H1 (cell line): Measurements from ENCODE around the gene LRRC41. TPM values are rescaled to one million over a fixed set of nuclear protein-coding genes. Genes with fewer than 3 reads are reported as not detected.

Experiments used
- CTCF ChIA-PET: fragments of 300-600 bp; sonication (Branson Sonifier 250); formaldehyde crosslinking; loops from one replicate; lab custom pipeline; 2021; ENCODE audit not compliant: partially characterized antibody; lab: Charles Lee
- POLR2A ChIA-PET: fragments of 300-600 bp; sonication (Branson Sonifier 250); formaldehyde crosslinking; loops from one replicate; lab custom pipeline; 2021; ENCODE audit warnings: inconsistent platforms; ENCODE audit not compliant: partially characterized antibody; lab: Charles Lee
- DNase-seq, 2 experiments: peaks; one replicate each; pipeline versions ENCODE4 v3.0.0 to v3.0.0-alpha.2; 2010 to 2022; ENCODE audit warnings: low spot score in 2 of 2, low read depth in 1 of 2, mixed read lengths in 1 of 2
- FAIRE-seq: peaks from 2 replicates; lab custom pipeline; 2011; peaks lifted over from hg19 to GRCh38; lab: Jason Lieb, UNC
- H2AFZ ChIP-seq: 2 replicates; pipeline ENCODE4 v1.8.1; 2012; ENCODE audit warnings: low read length, inconsistent platforms
- H2AK5ac ChIP-seq: 2 replicates; pipeline ENCODE4 v1.6.1; 2013; ENCODE audit warnings: low read depth, low read length
- H2BK120ac ChIP-seq: replicated peaks from 2 replicates; pipeline ENCODE3; 2013; ENCODE audit warnings: low read depth, low read length, inconsistent platforms
- H2BK12ac ChIP-seq: 2 replicates; pipeline ENCODE4 v1.6.1; 2013; ENCODE audit warnings: low read depth, low read length
- H2BK15ac ChIP-seq: 2 replicates; pipeline ENCODE4 v1.6.1; 2013; ENCODE audit warnings: low read length
- H2BK20ac ChIP-seq: 2 replicates; pipeline ENCODE4 v1.6.1; 2013; ENCODE audit warnings: low read length
- H2BK5ac ChIP-seq: 2 replicates; pipeline ENCODE4 v1.6.1; 2013; ENCODE audit warnings: low read depth, low read length
- H3K14ac ChIP-seq: 2 replicates; pipeline ENCODE4 v1.6.1; 2013; ENCODE audit warnings: inconsistent platforms; ENCODE audit not compliant: insufficient read length
- H3K18ac ChIP-seq: 2 replicates; pipeline ENCODE4 v1.6.1; 2013; ENCODE audit warnings: low read length; ENCODE audit errors: extremely low read depth
- H3K23ac ChIP-seq: 2 replicates; pipeline ENCODE4 v1.6.1; 2013; ENCODE audit warnings: inconsistent platforms; ENCODE audit not compliant: insufficient read length
- H3K23me2 ChIP-seq: 2 replicates; pipeline ENCODE4 v1.6.1; 2013; ENCODE audit warnings: low read depth, low read length
- H3K27ac ChIP-seq: 2 replicates; pipeline ENCODE4 v1.6.1; 2011; ENCODE audit warnings: low read depth, low read length, inconsistent platforms
- H3K27me3 ChIP-seq, 4 experiments: replicated peaks in 1 of 4; 1 replicate in 1 of 4; 2 replicates in 3 of 4; pipeline versions ENCODE4 v1.6.1 to v1.8.1; 2011 to 2013; ENCODE audit warnings: low read length in 3 of 4, mild to moderate bottlenecking in 3 of 4, inconsistent platforms in 2 of 4, mixed read lengths in 2 of 4, moderate library complexity in 1 of 4; ENCODE audit not compliant: control insufficient read depth in 3 of 4, insufficient read depth in 3 of 4; ENCODE audit errors: extremely low read depth in 1 of 4
- H3K36me3 ChIP-seq, 4 experiments: 2 replicates each; pipeline versions ENCODE4 v1.6.1 to v1.8.1; 2011 to 2013; ENCODE audit warnings: mild to moderate bottlenecking in 4 of 4, low read length in 3 of 4, moderate library complexity in 2 of 4, control low read depth in 1 of 4, inconsistent platforms in 1 of 4; ENCODE audit not compliant: insufficient read depth in 4 of 4, control insufficient read depth in 2 of 4
- H3K4ac ChIP-seq: replicated peaks from 2 replicates; pipeline ENCODE3; 2013; ENCODE audit warnings: low read length, low read depth, mixed read lengths, inconsistent platforms; ENCODE audit not compliant: insufficient read length
- H3K4me1 ChIP-seq, 4 experiments: replicated peaks in 1 of 4; 1 replicate in 1 of 4; 2 replicates in 3 of 4; pipeline versions ENCODE4 v1.6.1 to v1.8.1; 2011 to 2013; ENCODE audit warnings: low read length in 3 of 4, inconsistent platforms in 2 of 4, mixed read lengths in 1 of 4; ENCODE audit not compliant: insufficient read depth in 4 of 4, control insufficient read depth in 3 of 4
- H3K4me2 ChIP-seq, 2 experiments: 2 replicates each; pipeline versions ENCODE4 v1.6.1 to v1.8.1; 2011 to 2013; ENCODE audit warnings: low read depth in 2 of 2, low read length in 2 of 2, control low read depth in 1 of 2, inconsistent platforms in 1 of 2, mild to moderate bottlenecking in 1 of 2; ENCODE audit not compliant: insufficient read depth in 1 of 2
- H3K4me3 ChIP-seq, 4 experiments: fragments of 200-600, 300-600 bp in 1 of 4; sonication (generic), shearing (Covaris generic), sonication (Bioruptor Twin) in 1 of 4; 2 replicates each; pipeline versions ENCODE4 v1.5.1 to v1.8.1; 2011 to 2016; ENCODE audit warnings: low read length in 4 of 4, low read depth in 3 of 4, control low read depth in 2 of 4, inconsistent platforms in 2 of 4, mild to moderate bottlenecking in 2 of 4, mixed read lengths in 1 of 4, moderate library complexity in 1 of 4; ENCODE audit not compliant: insufficient read depth in 2 of 4; ENCODE audit errors: extremely low read depth in 1 of 4
- H3K56ac ChIP-seq: replicated peaks from 2 replicates; pipeline ENCODE3; 2013; ENCODE audit warnings: low read depth, mild to moderate bottlenecking, mixed read lengths, low read length, inconsistent platforms; ENCODE audit not compliant: insufficient read length
- H3K79me1 ChIP-seq: 2 replicates; pipeline ENCODE4 v1.6.1; 2013; ENCODE audit warnings: low read depth, low read length, control low read depth
- H3K79me2 ChIP-seq, 2 experiments: 2 replicates each; pipeline versions ENCODE4 v1.6.1 to v1.8.1; 2012 to 2013; ENCODE audit warnings: low read length in 2 of 2, mild to moderate bottlenecking in 2 of 2, inconsistent platforms in 1 of 2; ENCODE audit not compliant: insufficient read depth in 2 of 2, control insufficient read depth in 1 of 2
- H3K9ac ChIP-seq, 4 experiments: replicated peaks in 1 of 4; 1 replicate in 1 of 4; 2 replicates in 3 of 4; pipeline versions ENCODE4 v1.6.1 to v1.8.1; 2011 to 2013; ENCODE audit warnings: low read depth in 3 of 4, low read length in 3 of 4, control low read depth in 2 of 4, mild to moderate bottlenecking in 2 of 4, moderate library complexity in 2 of 4, inconsistent platforms in 1 of 4; ENCODE audit errors: extremely low read depth in 1 of 4
- H3K9me3 ChIP-seq, 2 experiments: 2 replicates each; pipeline versions ENCODE4 v1.6.1 to v1.8.1; 2012 to 2013; ENCODE audit warnings: mild to moderate bottlenecking in 2 of 2, moderate library complexity in 2 of 2, control low read depth in 1 of 2, inconsistent platforms in 1 of 2, low read depth in 1 of 2, low read length in 1 of 2, mixed read lengths in 1 of 2; ENCODE audit not compliant: insufficient read depth in 2 of 2
- H4K20me1 ChIP-seq, 2 experiments: replicated peaks in 1 of 2; 2 replicates each; pipeline versions ENCODE3 to v1.8.1; 2011 to 2013; ENCODE audit warnings: inconsistent platforms in 2 of 2, low read length in 2 of 2, mild to moderate bottlenecking in 1 of 2; ENCODE audit not compliant: insufficient read depth in 2 of 2, control insufficient read depth in 1 of 2
- H4K5ac ChIP-seq: 2 replicates; pipeline ENCODE4 v1.6.1; 2013; ENCODE audit warnings: low read length, low read depth, mixed read lengths, inconsistent platforms; ENCODE audit not compliant: insufficient read length
- H4K8ac ChIP-seq: 2 replicates; pipeline ENCODE4 v1.8.0; 2013; ENCODE audit warnings: mild to moderate bottlenecking, moderate library complexity, low read length, inconsistent platforms; ENCODE audit not compliant: insufficient read depth; ENCODE audit errors: extremely low read depth
- H4K91ac ChIP-seq: replicated peaks from 2 replicates; pipeline ENCODE3; 2013; ENCODE audit warnings: low read length, mixed read lengths, inconsistent platforms; ENCODE audit not compliant: insufficient read length
- KDM1A ChIP-seq: fragments of 200-600, 300-600 bp; sonication (generic); IDR thresholded peaks from 2 replicates; pipeline ENCODE4 v1.7.1; 2016; ENCODE audit warnings: mild to moderate bottlenecking, low read length, borderline replicate concordance
- KDM4A ChIP-seq: IDR thresholded peaks from one replicate; pipeline ENCODE4 v1.7.1; 2012; ENCODE audit warnings: low read depth, mild to moderate bottlenecking, moderate library complexity, low read length, inconsistent platforms; ENCODE audit not compliant: severe bottlenecking
- SUZ12 ChIP-seq: fragments of 200-600 bp; sonication (generic); IDR thresholded peaks from 2 replicates; pipeline ENCODE4 v1.6.1; 2012; ENCODE audit warnings: mild to moderate bottlenecking, inconsistent platforms, low read length, moderate library complexity, mixed read lengths
- TCF12 ChIP-seq: IDR thresholded peaks from 2 replicates; pipeline ENCODE4 v1.6.1; 2011; ENCODE audit warnings: low read depth, mild to moderate bottlenecking, low read length
- WGBS, 2 experiments: shearing (Covaris generic) in 1 of 2; methylation state at CpG; one replicate each; pipeline versions ENCODE4 v1.1.6 to v1.1.7; 2013 to 2015; ENCODE audit warnings: low lambda C conversion rate in 2 of 2, mixed read lengths in 2 of 2, inconsistent platforms in 1 of 2, low coverage in 1 of 2, missing lambda C conversion rate in 1 of 2; ENCODE audit not compliant: insufficient replicate concordance in 2 of 2, insufficient coverage in 1 of 2, insufficient read length in 1 of 2; ENCODE audit errors: extremely low coverage in 1 of 2, missing lambda C conversion rate in 1 of 2; 5-methylcytosine and 5-hydroxymethylcytosine counted together
- polyA plus RNA-seq, 7 experiments: library from polyadenylated mRNA; depleted of rRNA in 3 of 7; stranded (reverse) in 5 of 7; unstranded in 2 of 7; fragments of >200 nt in 5 of 7; fragments of 200-250 nt in 2 of 7; gene quantifications; 1 replicate in 5 of 7; 2 replicates in 1 of 7; 4 replicates in 1 of 7; pipeline versions ENCODE4 v1.2.1 to v1.2.3, GENCODE V29; 2011 to 2013; ENCODE audit warnings: missing spikeins in 2 of 7, mixed read lengths in 2 of 7
- total RNA-seq: library from RNA; stranded (reverse); fragmentation: NEBNext Ultra II Directional; extraction: Animal tissue kit (Norgen Biotek cat#: 25700); gene quantifications from 2 replicates; pipeline ENCODE4 v1.2.1, GENCODE V29; 2021

The LRRC41 gene
- total and polyA plus RNA-seq, 2 of the 8 experiments (the other 6 are each of a cell fraction or from before 2014, with no cell fraction given) = 36.8 to 51.2 TPM

GRCh38 chr1:46268578-46268977 lies 34.8 kb downstream of the LRRC41 start:
- H3K79me1 ChIP-seq = no peaks in the 10 kb centered on the region; the same call in 1 of the 2 replicates
- H3K9me3 ChIP-seq = no peaks in the 10 kb centered on the region
- H3K36me3 ChIP-seq = peaks cover 44 to 95% (median 86%) of the 10 kb centered on the region in 4 experiments
- H3K4me3 ChIP-seq = no peak overlapping the region
- H3K4ac ChIP-seq = no peak overlapping the region
- no peak overlapping the region for H2BK12ac ChIP-seq
- no peak for FAIRE-seq
- no peak overlapping the region for H2BK20ac ChIP-seq
- H3K79me2 ChIP-seq = no peaks in the 10 kb centered on the region
- no peak overlapping the region for H4K8ac ChIP-seq
- POLR2A ChIA-PET = interaction anchor here (3.8 to 29.9 kb wide), 3 partner anchors 11 to 20 kb away, joined by 15 to 689 read pairs (median 100); partner anchors contain the start of genes LRRC41, RAD54L and UQCRH
- H2BK15ac ChIP-seq = no peak overlapping the region
- no peaks in the 10 kb centered on the region for H4K20me1 ChIP-seq
- no peak overlapping the region for H2AFZ ChIP-seq
- no peak overlapping the region for H3K23ac ChIP-seq
- no peak overlapping the region for H2BK5ac ChIP-seq
- H3K9ac ChIP-seq = no peak overlapping the region
- H4K5ac ChIP-seq = no peak overlapping the region
- no peaks in the 10 kb centered on the region; a peak in 1 of 7 replicates for H3K27me3 ChIP-seq
- no peak for DNase-seq
- no peak overlapping the region for H3K4me2 ChIP-seq
- H2AK5ac ChIP-seq = no peak overlapping the region
- CTCF ChIA-PET = no interaction called here
- no peak overlapping the region for H3K56ac ChIP-seq
- H2BK120ac ChIP-seq = no peak overlapping the region
- TF ChIP-seq KDM1A (no peak), SUZ12 (no peak), TCF12 (no peak), KDM4A (no peak)
- no peaks in the 10 kb centered on the region for H3K4me1 ChIP-seq
- H4K91ac ChIP-seq = no peak overlapping the region
- no peak overlapping the region for H3K14ac ChIP-seq
- H3K27ac ChIP-seq = no peak overlapping the region
- no peak overlapping the region for H3K18ac ChIP-seq
- no peaks in the 10 kb centered on the region for H3K23me2 ChIP-seq
- WGBS, 2 experiments = 96% methylated on average over 1 of the region's 1 CpG; no CpG with 5 or more reads in 1 of the 2 experiments
